Bronchial epithelial cell (primary cell): ENCODE data around the gene C6orf118. TPM values are rescaled to one million over a fixed set of nuclear protein-coding genes. Genes with fewer than 3 reads are reported as not detected.

Experiments
- DNase-seq: peaks from one replicate; pipeline ENCODE4 v3.0.0-alpha.2; 2010; ENCODE audit warnings: low read depth
- FAIRE-seq: peaks from 2 replicates; lab custom pipeline; 2011; peaks lifted over from hg19 to GRCh38; lab: Jason Lieb, UNC
- H3K27me3 ChIP-seq: 2 replicates; pipeline ENCODE4 v1.5.1; 2011; ENCODE audit warnings: low read length; ENCODE audit not compliant: control insufficient read depth, insufficient read depth
- H3K36me3 ChIP-seq: 2 replicates; pipeline ENCODE4 v1.5.1; 2011; ENCODE audit warnings: low read length; ENCODE audit not compliant: control insufficient read depth, insufficient read depth
- H3K4me3 ChIP-seq: 2 replicates; pipeline ENCODE4 v1.5.1; 2011; ENCODE audit warnings: mild to moderate bottlenecking, low read depth, low read length, control low read depth
- CTCF ChIP-seq: IDR thresholded peaks from 2 replicates; pipeline ENCODE4 v1.5.1; 2011; ENCODE audit warnings: mild to moderate bottlenecking, moderate library complexity, low read length, control low read depth, inconsistent platforms; ENCODE audit not compliant: insufficient read depth, severe bottlenecking
- total RNA-seq: library from RNA; depleted of rRNA; stranded (reverse); fragments of >200 nt; gene quantifications from 2 replicates; pipeline ENCODE4 v1.2.1, GENCODE V29; 2014

C6orf118 gene
- total RNA-seq, 1 donor from 2014 or later: not detected

- FAIRE-seq (no peak), DNase-seq (no peak)
- no peak for TF ChIP-seq CTCF
- Histone ChIP-seq H3K36me3 (no peaks in the 10 kb centered on the region), H3K4me3 (no peak overlapping the region), H3K27me3 (no peaks in the 10 kb centered on the region)
These were observed 16.7 kb downstream of the C6orf118 start for GRCh38 chr6:165292657-165293056.

- DNase-seq (no peak), FAIRE-seq (no peak)
- no peak for TF ChIP-seq CTCF
- H3K4me3 ChIP-seq: no peak overlapping the region
- H3K36me3 ChIP-seq: no peaks in the 10 kb centered on the region
- no peaks in the 10 kb centered on the region for H3K27me3 ChIP-seq
These were observed 34.8 kb downstream of the C6orf118 start for GRCh38 chr6:165274611-165275010.

- no peak for TF ChIP-seq CTCF
- no peaks in the 10 kb centered on the region for H3K27me3 ChIP-seq
- H3K4me3 ChIP-seq: no peak overlapping the region
- no peak for FAIRE-seq
- no peaks in the 10 kb centered on the region for H3K36me3 ChIP-seq
- no peak for DNase-seq
These were observed 36.8 kb downstream of the C6orf118 start for GRCh38 chr6:165272585-165272984.

GRCh38 chr6:165268987-165269386 lies 40.4 kb downstream of the C6orf118 start:
- Histone ChIP-seq H3K27me3 (no peaks in the 10 kb centered on the region), H3K36me3 (no peaks in the 10 kb centered on the region), H3K4me3 (no peak overlapping the region)
- no peak for DNase-seq
- TF ChIP-seq CTCF: no peak
- FAIRE-seq: no peak

GRCh38 chr6:165266621-165267020 lies 42.8 kb downstream of the C6orf118 start:
- FAIRE-seq (no peak), DNase-seq (no peak)
- no peak for TF ChIP-seq CTCF
- H3K36me3 ChIP-seq: no peaks in the 10 kb centered on the region
- no peaks in the 10 kb centered on the region for H3K27me3 ChIP-seq
- no peak overlapping the region for H3K4me3 ChIP-seq

GRCh38 chr6:165266191-165266590 lies 43.2 kb downstream of the C6orf118 start:
- H3K4me3 ChIP-seq: no peak overlapping the region
- FAIRE-seq: no peak
- no peaks in the 10 kb centered on the region for H3K27me3 ChIP-seq
- no peaks in the 10 kb centered on the region for H3K36me3 ChIP-seq
- DNase-seq: no peak
- no peak for TF ChIP-seq CTCF
